MM.1S (cell line): Measurements from ENCODE around the gene NOC4L.

Experiments used
- DNase-seq: peaks from one replicate; pipeline ENCODE4 v3.0.0-alpha.2; 2015
- H2AFZ ChIP-seq: fragments of 300-600 bp; sonication (generic); 2 replicates; pipeline ENCODE4 v1.6.0; 2016; ENCODE audit warnings: antibody characterized with exemption, low read length
- H3F3A ChIP-seq: fragments of 300-600 bp; sonication (generic); 2 replicates; pipeline ENCODE4 v1.6.1; 2016; ENCODE audit warnings: mild to moderate bottlenecking, antibody characterized with exemption, low read length, moderate library complexity, mixed read lengths; ENCODE audit not compliant: insufficient read depth
- H3K27ac ChIP-seq: fragments of 300-600 bp; sonication (generic); 2 replicates; pipeline ENCODE4 v1.5.1; 2016; ENCODE audit warnings: mild to moderate bottlenecking, low read length
- H3K27me3 ChIP-seq: fragments of 300-600 bp; sonication (generic); replicated peaks from 2 replicates; pipeline ENCODE4 v1.6.0; 2016; ENCODE audit warnings: low read length; ENCODE audit not compliant: insufficient read depth
- H3K36me3 ChIP-seq: fragments of 300-600 bp; sonication (generic); replicated peaks from 2 replicates; pipeline ENCODE4 v1.6.1; 2016; ENCODE audit warnings: mild to moderate bottlenecking, low read length, mixed read lengths; ENCODE audit not compliant: insufficient read depth
- H3K4me1 ChIP-seq: fragments of 300-600 bp; sonication (generic); 2 replicates; pipeline ENCODE4 v1.6.1; 2016; ENCODE audit warnings: low read length, mixed read lengths
- H3K4me2 ChIP-seq: fragments of 300-600 bp; sonication (generic); 2 replicates; pipeline ENCODE4 v1.6.0; 2016; ENCODE audit warnings: low read depth, low read length
- H3K4me3 ChIP-seq: fragments of 300-600 bp; sonication (generic); 2 replicates; pipeline ENCODE4 v1.5.1; 2016; ENCODE audit warnings: low read length, mixed read lengths
- H3K79me2 ChIP-seq: fragments of 300-600 bp; sonication (generic); 2 replicates; pipeline ENCODE4 v1.6.1; 2016; ENCODE audit warnings: mixed run types, low read length, mixed read lengths
- H3K9ac ChIP-seq: fragments of 300-600 bp; sonication (generic); 2 replicates; pipeline ENCODE4 v1.6.1; 2016; ENCODE audit warnings: low read length, mixed read lengths
- H3K9me2 ChIP-seq: fragments of 300-600 bp; sonication (generic); replicated peaks from 2 replicates; pipeline ENCODE4 v1.6.1; 2016; ENCODE audit warnings: mild to moderate bottlenecking, low read length, mixed read lengths; ENCODE audit not compliant: insufficient read depth
- H3K9me3 ChIP-seq: fragments of 300-600 bp; sonication (generic); replicated peaks from 2 replicates; pipeline ENCODE4 v1.6.1; 2016; ENCODE audit warnings: mild to moderate bottlenecking, low read length, mixed read lengths; ENCODE audit not compliant: insufficient read depth
- H4K20me1 ChIP-seq: fragments of 300-600 bp; sonication (generic); 2 replicates; pipeline ENCODE4 v1.6.1; 2016; ENCODE audit warnings: mild to moderate bottlenecking, low read length, moderate library complexity, mixed read lengths; ENCODE audit not compliant: insufficient read depth
- CTCF ChIP-seq: fragments of 300-600 bp; sonication (generic); IDR thresholded peaks from 2 replicates; pipeline ENCODE4 v1.5.1; 2016; ENCODE audit warnings: antibody characterized with exemption, low read length, mixed read lengths
- EZH2 ChIP-seq: fragments of 300-600 bp; sonication (generic); optimal IDR thresholded peaks from 2 replicates; pipeline ENCODE3; 2017; ENCODE audit warnings: low read depth, mild to moderate bottlenecking, antibody characterized with exemption, low read length, mixed read lengths
- EZH2phosphoT487 ChIP-seq: fragments of 300-600 bp; sonication (generic); IDR thresholded peaks from 2 replicates; pipeline ENCODE4 v1.6.1; 2018; ENCODE audit warnings: antibody characterized with exemption, low read length

The NOC4L gene

GRCh38 chr12:132175496-132176384 lies 31.5 kb downstream of the NOC4L start:
- Histone ChIP-seq H3K27ac (no peak overlapping the region), H3K9me3 (no peaks in the 10 kb centered on the region), H4K20me1 (no peaks in the 10 kb centered on the region), H3K27me3 (peaks cover 14% of the 10 kb centered on the region), H3K79me2 (no peaks in the 10 kb centered on the region), H3K4me3 (no peak overlapping the region), H3K4me1 (no peaks in the 10 kb centered on the region), H3K9me2 (no peaks in the 10 kb centered on the region), H2AFZ (no peak overlapping the region), H3K9ac (no peak overlapping the region), H3F3A (no peaks in the 10 kb centered on the region), H3K36me3 (no peaks in the 10 kb centered on the region), H3K4me2 (no peak overlapping the region)
- no peak for DNase-seq
- TF ChIP-seq CTCF (no peak), EZH2 (no peak), EZH2phosphoT487 (no peak)

- H3K27me3 ChIP-seq, result peaks cover 14% of the 10 kb centered on the region
- H3K9me2 ChIP-seq, result no peaks in the 10 kb centered on the region
- no peak for TF ChIP-seq EZH2phosphoT487
- TF ChIP-seq CTCF, result no peak
- TF ChIP-seq EZH2, result no peak
- H3K27ac ChIP-seq, result no peak overlapping the region
- no peaks in the 10 kb centered on the region for H4K20me1 ChIP-seq
- no peak for DNase-seq
- no peak overlapping the region for H3K9ac ChIP-seq
- H3K79me2 ChIP-seq, result no peaks in the 10 kb centered on the region
- H3K4me2 ChIP-seq, result no peak overlapping the region
- H2AFZ ChIP-seq, result no peak overlapping the region
- H3K36me3 ChIP-seq, result no peaks in the 10 kb centered on the region
- no peaks in the 10 kb centered on the region for H3F3A ChIP-seq
- H3K4me3 ChIP-seq, result no peak overlapping the region
- H3K9me3 ChIP-seq, result no peaks in the 10 kb centered on the region
- H3K4me1 ChIP-seq, result no peaks in the 10 kb centered on the region
Observed at GRCh38 chr12:132176385-132176919, 32.2 kb downstream of the NOC4L start.

GRCh38 chr12:132176920-132177551 lies 32.8 kb downstream of the NOC4L start:
- Histone ChIP-seq H3K9ac (no peak overlapping the region), H3K4me1 (no peaks in the 10 kb centered on the region), H3K27ac (no peak overlapping the region), H3K27me3 (peaks cover 14% of the 10 kb centered on the region), H3K4me3 (no peak overlapping the region), H3F3A (no peaks in the 10 kb centered on the region), H4K20me1 (no peaks in the 10 kb centered on the region), H2AFZ (no peak overlapping the region), H3K9me2 (no peaks in the 10 kb centered on the region), H3K9me3 (no peaks in the 10 kb centered on the region), H3K4me2 (no peak overlapping the region), H3K79me2 (no peaks in the 10 kb centered on the region), H3K36me3 (no peaks in the 10 kb centered on the region)
- TF ChIP-seq EZH2phosphoT487 (no peak), EZH2 (no peak), CTCF (no peak)
- no peak for DNase-seq
